Activated CD4-positive, alpha-beta T cell treated with anti-CD3 and anti-CD28 coated beads, Interleukin-2, amount 50 U/mL, for 48 hours (primary cell): Measurements from ENCODE around the gene DDR2.
A peak's percentile ranks its signal among the peaks of the same experiment; 100 is the strongest.
"Not testable (repeated sequence)": the region's sequence is repeated elsewhere in the genome, so short reads cannot be mapped to it uniquely, and the experiment has no call there.

Experiments
- DNase-seq, 2 experiments: peaks; one replicate each; pipeline ENCODE4 v3.0.0-alpha.2; 2020

Gene DDR2

GRCh38 chr1:162788783-162789182 is 156.5 kb downstream of the DDR2 start:
- DNase-seq, result peak in 1 of 2 experiments; percentile 5

GRCh38 chr1:162790303-162790984 is 158.2 kb downstream of the DDR2 start, which contains the start of gene HSD17B7:
Gene HSD17B7 (plus strand): TSS chr1:162790702. CDS start chr1:162790801, 99 bp downstream.
- peak; percentile 70 to 78 for DNase-seq

- not testable (repeated sequence) for DNase-seq
These were observed 158.7 kb downstream of the DDR2 start for GRCh38 chr1:162790985-162791357.

- DNase-seq, result not testable (repeated sequence)
These were observed 162.0 kb downstream of the DDR2 start for GRCh38 chr1:162794284-162794683.

GRCh38 chr1:162796617-162797279 is 164.5 kb downstream of the DDR2 start:
- DNase-seq, result not testable (repeated sequence)

- DNase-seq, result peak in 1 of 2 experiments; percentile 18
These were observed 167.9 kb downstream of the DDR2 start for GRCh38 chr1:162799995-162800830.

- not testable (repeated sequence) for DNase-seq
These were observed 175.2 kb downstream of the DDR2 start for GRCh38 chr1:162807503-162807902.

- DNase-seq, result not testable (repeated sequence)
These were observed 180.1 kb downstream of the DDR2 start for GRCh38 chr1:162812357-162812756.

- DNase-seq, result not testable (repeated sequence)
These were observed 185.9 kb downstream of the DDR2 start for GRCh38 chr1:162818136-162818535.

GRCh38 chr1:162818666-162819065 is 186.4 kb downstream of the DDR2 start:
- DNase-seq, result not testable (repeated sequence)

- no peak for DNase-seq
These were observed 190.3 kb downstream of the DDR2 start for GRCh38 chr1:162822391-162823200.

- DNase-seq, result no peak
These were observed 191.0 kb downstream of the DDR2 start for GRCh38 chr1:162823231-162823630.

- no peak for DNase-seq
These were observed 191.7 kb downstream of the DDR2 start for GRCh38 chr1:162823771-162824525.

GRCh38 chr1:162829268-162829667 is 197.0 kb downstream of the DDR2 start:
- DNase-seq, result no peak

GRCh38 chr1:162832470-162832869 is 200.2 kb downstream of the DDR2 start:
- no peak for DNase-seq

- no peak for DNase-seq
These were observed 203.1 kb downstream of the DDR2 start for GRCh38 chr1:162835157-162835899.
